GM18861 (cell line): ENCODE measurements around the gene MAP7D1.

Experiments
- ATAC-seq: cut with Tn5 transposase; IDR thresholded peaks from one replicate; pipeline ENCODE4 v1.9.1; 2021; ENCODE audit not compliant: unreplicated experiment

Gene MAP7D1

GRCh38 chr1:36155408-36156328, at the start of gene MAP7D1:
Gene MAP7D1, plus strand, starts transcription at chr1:36156160. Its CDS starts 258 bp downstream, at chr1:36156418.
- ATAC-seq: peak; percentile 38

- no peak for ATAC-seq
Observed at GRCh38 chr1:36106269-36106668, 49.7 kb upstream of the MAP7D1 start.

- ATAC-seq: no peak
Observed at GRCh38 chr1:36107394-36107793, 48.6 kb upstream of the MAP7D1 start.

- ATAC-seq: no peak
Observed at GRCh38 chr1:36108314-36108713, 47.6 kb upstream of the MAP7D1 start.

GRCh38 chr1:36109041-36109679, 46.8 kb upstream of the MAP7D1 start:
- ATAC-seq: no peak

GRCh38 chr1:36111151-36111550, 44.8 kb upstream of the MAP7D1 start:
- ATAC-seq: no peak

GRCh38 chr1:36112823-36113222, 43.1 kb upstream of the MAP7D1 start:
- no peak for ATAC-seq

GRCh38 chr1:36114371-36114770, 41.6 kb upstream of the MAP7D1 start:
- ATAC-seq: no peak

- ATAC-seq: no peak
Observed at GRCh38 chr1:36115200-36115669, 40.7 kb upstream of the MAP7D1 start.

GRCh38 chr1:36115931-36116330, 40.0 kb upstream of the MAP7D1 start:
- no peak for ATAC-seq

- no peak for ATAC-seq
Observed at GRCh38 chr1:36116901-36117300, 39.1 kb upstream of the MAP7D1 start.

- no peak for ATAC-seq
Observed at GRCh38 chr1:36118447-36119204, 37.3 kb upstream of the MAP7D1 start.

- no peak for ATAC-seq
Observed at GRCh38 chr1:36119456-36119855, 36.5 kb upstream of the MAP7D1 start.

GRCh38 chr1:36122062-36123030, 33.6 kb upstream of the MAP7D1 start:
- no peak for ATAC-seq

GRCh38 chr1:36123356-36123755, 32.6 kb upstream of the MAP7D1 start:
- no peak for ATAC-seq

- ATAC-seq: no peak
Observed at GRCh38 chr1:36124404-36125128, 31.4 kb upstream of the MAP7D1 start.

- no peak for ATAC-seq
Observed at GRCh38 chr1:36125129-36125991, 30.6 kb upstream of the MAP7D1 start, which contains the start of gene COL8A2. Gene COL8A2, minus strand, starts transcription at chr1:36125222. Its CDS starts 24,980 bp downstream, at chr1:36100242.

GRCh38 chr1:36126005-36126716, 29.8 kb upstream of the MAP7D1 start:
- no peak for ATAC-seq
